Measurements from ENCODE around the gene CACNA1D. TPM values are rescaled to one million over a fixed set of nuclear protein-coding genes. Genes with fewer than 3 reads are reported as not detected.

The CACNA1D gene
- total RNA-seq, 1 experiment from 2014 or later = not detected

GRCh38 chr3:53709860-53710674, 215.7 kb downstream of the CACNA1D start:
- POLR2A ChIA-PET (ENCODE audit: low non-redundant PET) = no interaction called here
- Histone ChIP-seq H3K27me3 (replicated peaks; ENCODE audit: insufficient read depth, low read depth, low read length, poor library complexity) (no peaks in the 10 kb centered on the region), H3K4me3 (ENCODE audit: low read depth, low read length, poor library complexity, severe bottlenecking) (no peak overlapping the region), H3K9me3 (ENCODE audit: low read depth, low read length, poor library complexity, severe bottlenecking) (no peaks in the 10 kb centered on the region), H3K4me1 (ENCODE audit: insufficient read depth, low read length, poor library complexity, severe bottlenecking) (no peaks in the 10 kb centered on the region), H3K36me3 (ENCODE audit: insufficient read depth, low read length, poor library complexity, severe bottlenecking) (no peaks in the 10 kb centered on the region), H3K27ac (ENCODE audit: low read depth, low read length, poor library complexity, severe bottlenecking) (no peak overlapping the region)
- no peak for TF ChIP-seq EZH2 (IDR thresholded peaks at IDR 0.05; ENCODE audit: borderline replicate concordance, low read depth, low read length, poor library complexity, severe bottlenecking)
- TF ChIP-seq, protein P1, sequence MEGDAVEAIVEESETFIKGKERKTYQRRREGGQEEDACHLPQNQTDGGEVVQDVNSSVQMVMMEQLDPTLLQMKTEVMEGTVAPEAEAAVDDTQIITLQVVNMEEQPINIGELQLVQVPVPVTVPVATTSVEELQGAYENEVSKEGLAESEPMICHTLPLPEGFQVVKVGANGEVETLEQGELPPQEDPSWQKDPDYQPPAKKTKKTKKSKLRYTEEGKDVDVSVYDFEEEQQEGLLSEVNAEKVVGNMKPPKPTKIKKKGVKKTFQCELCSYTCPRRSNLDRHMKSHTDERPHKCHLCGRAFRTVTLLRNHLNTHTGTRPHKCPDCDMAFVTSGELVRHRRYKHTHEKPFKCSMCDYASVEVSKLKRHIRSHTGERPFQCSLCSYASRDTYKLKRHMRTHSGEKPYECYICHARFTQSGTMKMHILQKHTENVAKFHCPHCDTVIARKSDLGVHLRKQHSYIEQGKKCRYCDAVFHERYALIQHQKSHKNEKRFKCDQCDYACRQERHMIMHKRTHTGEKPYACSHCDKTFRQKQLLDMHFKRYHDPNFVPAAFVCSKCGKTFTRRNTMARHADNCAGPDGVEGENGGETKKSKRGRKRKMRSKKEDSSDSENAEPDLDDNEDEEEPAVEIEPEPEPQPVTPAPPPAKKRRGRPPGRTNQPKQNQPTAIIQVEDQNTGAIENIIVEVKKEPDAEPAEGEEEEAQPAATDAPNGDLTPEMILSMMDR (conservative IDR thresholded peaks at IDR 0.05; ENCODE audit: low read depth, low read length) = peak; percentile 63
- intact Hi-C loops (cut with micrococcal nuclease; ENCODE audit: unreplicated experiment) = loop anchor here (1.0 kb wide), 1 partner anchor 335 kb away; no protein-coding TSS in a partner anchor
- peak; percentile 42 for DNase-seq (ENCODE audit: low spot score)
- BruUV-seq (replicated peaks) = no TSS peak
- CTCF ChIA-PET = no interaction called here

DNA sequence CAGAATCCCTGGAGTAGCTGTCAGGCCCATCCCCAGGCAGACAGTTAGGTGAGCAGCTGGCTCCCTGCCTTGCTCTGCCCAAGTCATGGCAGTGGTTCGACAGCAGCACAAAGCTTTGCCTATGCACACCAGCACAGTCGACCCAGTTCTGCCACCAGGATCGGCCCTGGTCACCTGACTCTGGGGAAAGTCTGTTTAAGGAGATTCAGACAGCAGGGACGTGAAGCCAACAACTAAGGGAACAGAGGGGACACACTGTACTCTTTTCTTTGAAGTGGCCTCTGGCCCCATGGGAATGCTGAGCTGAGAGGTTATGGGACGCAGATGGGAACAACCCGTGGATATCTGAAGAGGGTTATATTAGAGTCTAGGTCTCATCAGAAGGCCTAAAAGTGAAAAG, 217.0 kb downstream of the CACNA1D start:
- BruUV-seq (replicated peaks) = no TSS peak
- ChIA-PET POLR2A (ENCODE audit: low non-redundant PET) (no interaction called here), CTCF (no interaction called here)
- no peak for DNase-seq (ENCODE audit: low spot score)
- H3K27me3 ChIP-seq (replicated peaks; ENCODE audit: insufficient read depth, low read depth, low read length, poor library complexity) = no peaks in the 10 kb centered on the region
- no peak overlapping the region for H3K4me3 ChIP-seq (ENCODE audit: low read depth, low read length, poor library complexity, severe bottlenecking)
- no peaks in the 10 kb centered on the region for H3K9me3 ChIP-seq (ENCODE audit: low read depth, low read length, poor library complexity, severe bottlenecking)
- H3K36me3 ChIP-seq (ENCODE audit: insufficient read depth, low read length, poor library complexity, severe bottlenecking) = no peaks in the 10 kb centered on the region
- TF ChIP-seq, protein P1 (conservative IDR thresholded peaks at IDR 0.05; ENCODE audit: low read depth, low read length) = no peak
- no peak overlapping the region for H3K27ac ChIP-seq (ENCODE audit: low read depth, low read length, poor library complexity, severe bottlenecking)
- intact Hi-C loops (cut with micrococcal nuclease; ENCODE audit: unreplicated experiment) = no loop called here
- H3K4me1 ChIP-seq (ENCODE audit: insufficient read depth, low read length, poor library complexity, severe bottlenecking) = no peaks in the 10 kb centered on the region

GRCh38 chr3:53712817-53713388, 218.5 kb downstream of the CACNA1D start:
- no TSS peak for BruUV-seq (replicated peaks)
- CTCF ChIA-PET = no interaction called here

More at GRCh38 chr3:53712817-53713388, 218.5 kb downstream of the CACNA1D start:
- H3K9me3 ChIP-seq (ENCODE audit: low read depth, low read length, poor library complexity, severe bottlenecking) = no peaks in the 10 kb centered on the region
- POLR2A ChIA-PET (ENCODE audit: low non-redundant PET) = no interaction called here
- intact Hi-C loops (cut with micrococcal nuclease; ENCODE audit: unreplicated experiment) = no loop called here
- no peak for TF ChIP-seq EZH2 (IDR thresholded peaks at IDR 0.05; ENCODE audit: borderline replicate concordance, low read depth, low read length, poor library complexity, severe bottlenecking)
- TF ChIP-seq, protein P1 (conservative IDR thresholded peaks at IDR 0.05; ENCODE audit: low read depth, low read length) = no peak
- H3K4me3 ChIP-seq (ENCODE audit: low read depth, low read length, poor library complexity, severe bottlenecking) = no peak overlapping the region
- H3K36me3 ChIP-seq (ENCODE audit: insufficient read depth, low read length, poor library complexity, severe bottlenecking) = no peaks in the 10 kb centered on the region
- no peak overlapping the region for H3K27ac ChIP-seq (ENCODE audit: low read depth, low read length, poor library complexity, severe bottlenecking)
- H3K4me1 ChIP-seq (ENCODE audit: insufficient read depth, low read length, poor library complexity, severe bottlenecking) = no peaks in the 10 kb centered on the region
- H3K27me3 ChIP-seq (replicated peaks; ENCODE audit: insufficient read depth, low read depth, low read length, poor library complexity) = no peaks in the 10 kb centered on the region
- DNase-seq (ENCODE audit: low spot score) = no peak

Measured in A673 (cell line).